ENCODE measurements around the gene CTNND2.

CTNND2 gene

GRCh38 chr5:11084111-11084510 lies 820.1 kb downstream of the CTNND2 start:
- no peak overlapping the region for H3K27ac ChIP-seq (ENCODE audit: extremely low read depth, low read depth, low read length)
- ChIA-PET CTCF (interaction anchor here (0.6 to 1.2 kb wide), 3 partner anchors 9 to 631 kb away, joined by 3 to 4 read pairs (median 3); no protein-coding TSS in a partner anchor), POLR2A (no interaction called here)
- H3K4me3 ChIP-seq (ENCODE audit: low read depth, low read length) = no peak overlapping the region
- H3K4me1 ChIP-seq (ENCODE audit: control insufficient read depth, insufficient read depth, low read length) = no peaks in the 10 kb centered on the region
- H3K36me3 ChIP-seq (ENCODE audit: control insufficient read depth in 2 of 2, insufficient read depth in 1 of 2, low read length in 2 of 2) = no peaks in the 10 kb centered on the region
- TF ChIP-seq GLIS1 (tag by site-specific recombination; IDR thresholded peaks at IDR 0.05) (no peak), PATZ1 (tag by site-specific recombination; IDR thresholded peaks at IDR 0.05) (no peak), ZBTB44 (tag by site-specific recombination; IDR thresholded peaks at IDR 0.05) (no peak), MEIS1 (CRISPR knock-in tag; IDR thresholded peaks at IDR 0.05; ENCODE audit: borderline replicate concordance) (no peak)
- no peaks in the 10 kb centered on the region; the same call in 1 of the 2 replicates for H3K9me3 ChIP-seq (ENCODE audit: control insufficient read depth, insufficient read depth, low read depth, low read length)

GRCh38 chr5:11082404-11082945 lies 821.8 kb downstream of the CTNND2 start:
- Histone ChIP-seq H3K9me3 (ENCODE audit: control insufficient read depth, insufficient read depth, low read depth, low read length) (no peaks in the 10 kb centered on the region), H3K4me3 (ENCODE audit: low read depth, low read length) (no peak overlapping the region), H3K36me3 (ENCODE audit: control insufficient read depth in 2 of 2, insufficient read depth in 1 of 2, low read length in 2 of 2) (no peaks in the 10 kb centered on the region), H3K27ac (ENCODE audit: extremely low read depth, low read depth, low read length) (no peak overlapping the region), H3K4me1 (ENCODE audit: control insufficient read depth, insufficient read depth, low read length) (no peaks in the 10 kb centered on the region)
- TF ChIP-seq GLIS1 (tag by site-specific recombination; IDR thresholded peaks at IDR 0.05) (no peak), RBAK (tag by site-specific recombination; IDR thresholded peaks at IDR 0.05) (no peak), KLF16 (tag by site-specific recombination; IDR thresholded peaks at IDR 0.05) (no peak), ZNF302 (tag by site-specific recombination; IDR thresholded peaks at IDR 0.05; ENCODE audit: low read depth) (no peak), ZNF626 (tag by site-specific recombination; IDR thresholded peaks at IDR 0.05) (no peak), ZBTB1 (tag by site-specific recombination; IDR thresholded peaks at IDR 0.05) (no peak), ZNF600 (tag by site-specific recombination; IDR thresholded peaks at IDR 0.05) (no peak), ZNF585B (tag by site-specific recombination; IDR thresholded peaks at IDR 0.05) (no peak), ZNF148 (tag by site-specific recombination; IDR thresholded peaks at IDR 0.05; ENCODE audit: borderline replicate concordance) (no peak), ZNF132 (tag by site-specific recombination; IDR thresholded peaks at IDR 0.05; ENCODE audit: borderline replicate concordance) (no peak), ZIC2 (tag by site-specific recombination; IDR thresholded peaks at IDR 0.05) (no peak), REPIN1 (tag by site-specific recombination; IDR thresholded peaks at IDR 0.05; ENCODE audit: low read depth) (no peak), BCL11B (tag by site-specific recombination; IDR thresholded peaks at IDR 0.05; ENCODE audit: low read depth) (no peak), FEZF1 (tag by site-specific recombination; IDR thresholded peaks at IDR 0.05) (no peak), ZNF292 (tag by site-specific recombination; IDR thresholded peaks at IDR 0.05; ENCODE audit: borderline replicate concordance, low read depth) (no peak), ATF2 (tag by site-specific recombination; IDR thresholded peaks at IDR 0.05; ENCODE audit: low read depth) (no peak), ZNF560 (tag by site-specific recombination; IDR thresholded peaks at IDR 0.05; ENCODE audit: borderline replicate concordance) (no peak), ZNF488 (tag by site-specific recombination; IDR thresholded peaks at IDR 0.05) (no peak), ZFP41 (tag by site-specific recombination; IDR thresholded peaks at IDR 0.05; ENCODE audit: borderline replicate concordance) (no peak), ZNF138 (tag by site-specific recombination; IDR thresholded peaks at IDR 0.05; ENCODE audit: borderline replicate concordance) (no peak)
- CTCF ChIA-PET = no interaction called here
- POLR2A ChIA-PET = no interaction called here
